Mucosa of descending colon (tissue), 3 donors: ENCODE data around the gene KCP. TPM values are rescaled to one million over a fixed set of nuclear protein-coding genes. Genes with fewer than 3 reads are reported as not detected.
A peak's percentile ranks its signal among the peaks of the same experiment; 100 is the strongest.

Experiments used
- ATAC-seq: fragments of 200-7000 bp; cut with Tn5 transposase; one replicate; pipeline ENCODE4 v1.9.1; 2020; ENCODE audit warnings: mild to moderate bottlenecking, moderate library complexity
- DNase-seq, 3 donors: peaks; one replicate each; pipeline ENCODE4 v3.0.0-alpha.2; 2020
- H3K36me3 ChIP-seq: fragments of 200-600 bp; one replicate; pipeline ENCODE4 v1.8.0; 2021; ENCODE audit warnings: low read depth, mild to moderate bottlenecking
- H3K4me1 ChIP-seq: fragments of 200-600 bp; one replicate; pipeline ENCODE4 v1.8.0; 2021; ENCODE audit warnings: low read depth, mild to moderate bottlenecking
- H3K4me3 ChIP-seq: fragments of 200-600 bp; one replicate; pipeline ENCODE4 v1.8.0; 2021; ENCODE audit warnings: mild to moderate bottlenecking
- H3K9me3 ChIP-seq: fragments of 200-600 bp; one replicate; pipeline ENCODE4 v1.8.0; 2021; ENCODE audit warnings: mild to moderate bottlenecking
- CTCF ChIP-seq: fragments of 200-600 bp; IDR thresholded peaks from one replicate; pipeline ENCODE4 v1.8.0; 2022; ENCODE audit warnings: antibody characterized with exemption, mild to moderate bottlenecking
- intact Hi-C, 2 donors: fragments of 100-400 bp; cut with DNase I in 1 of 2; cut with micrococcal nuclease in 1 of 2; formaldehyde crosslinking; loops; one replicate each; pipeline versions ENCODE4 v1.11.0 to v1.11.1; 2022; cut with DNase I, micrococcal nuclease
- total RNA-seq, 3 donors: library from RNA; stranded (reverse); fragmentation: NEBNext Ultra II Directional in 2 of 3; extraction: Animal tissue kit (Norgen Biotek cat#: 25700) in 2 of 3; gene quantifications; one replicate each; pipeline versions ENCODE4 v1.2.1 to v1.2.4, GENCODE V29; 2021 to 2023
- donor health status: DM: no; HTN: no; CAD: no; lungs with moderate emphysema.
- donor health status: DM: no; HTN: no; CAD: no.
- donor health status: DM: no; HTN: yes; CAD: no.

The KCP gene
- total RNA-seq, 3 donors from 2014 or later, result 0.47 to 1.7 (median 1.4) TPM

- Histone ChIP-seq H3K4me1 (peaks cover 13% of the 10 kb centered on the region), H3K4me3 (peak overlapping the region; percentile 54), H3K36me3 (no peaks in the 10 kb centered on the region), H3K9me3 (no peaks in the 10 kb centered on the region)
- TF ChIP-seq CTCF, result no peak
- peak; percentile 46 to 57 (median 55) for DNase-seq
- intact Hi-C loops, result no loop called here
- ATAC-seq, result peak; percentile 57
These were observed 47.0 kb downstream of the KCP start for GRCh38 chr7:128863433-128863989.

GRCh38 chr7:128862571-128863432, 47.7 kb downstream of the KCP start, which contains the start of gene ATP6V1F:
ATP6V1F (plus strand) TSS chr7:128862856; CDS start chr7:128862905, 49 bp downstream.
- TF ChIP-seq CTCF, result no peak
- Histone ChIP-seq H3K9me3 (no peaks in the 10 kb centered on the region), H3K4me3 (peak within 1 kb of the TSS; percentile 54), H3K4me1 (peaks cover 13% of the 10 kb centered on the region), H3K36me3 (no peaks in the 10 kb centered on the region)
- ATAC-seq, result peak; percentile 95
- peak; percentile 98 to 100 (median 99) for DNase-seq
- intact Hi-C loops, result no loop called here

- TF ChIP-seq CTCF, result no peak
- no peaks in the 10 kb centered on the region for H3K36me3 ChIP-seq
- intact Hi-C loops, result no loop called here
- peaks cover 13% of the 10 kb centered on the region for H3K4me1 ChIP-seq
- DNase-seq (no peak), ATAC-seq (no peak)
- H3K4me3 ChIP-seq, result no peak overlapping the region
- no peaks in the 10 kb centered on the region for H3K9me3 ChIP-seq
These were observed 48.4 kb downstream of the KCP start for GRCh38 chr7:128861957-128862570.

- intact Hi-C loops, result no loop called here
- DNase-seq, result no peak
- peaks cover 16% of the 10 kb centered on the region for H3K4me1 ChIP-seq
- no peaks in the 10 kb centered on the region for H3K36me3 ChIP-seq
- H3K9me3 ChIP-seq, result no peaks in the 10 kb centered on the region
- TF ChIP-seq CTCF, result no peak
- H3K4me3 ChIP-seq, result no peak overlapping the region
- no peak for ATAC-seq
These were observed 50.1 kb downstream of the KCP start for GRCh38 chr7:128860158-128861073.
